ENCODE measurements around the gene PKIG. TPM values are rescaled to one million over a fixed set of nuclear protein-coding genes. Genes with fewer than 3 reads are reported as not detected.
"Not testable (repeated sequence)": the region's sequence is repeated elsewhere in the genome, so short reads cannot be mapped to it uniquely, and the experiment has no call there.

The PKIG gene
- total RNA-seq, 1 donor from 2014 or later: 42.0 TPM

- TF ChIP-seq, protein P1, sequence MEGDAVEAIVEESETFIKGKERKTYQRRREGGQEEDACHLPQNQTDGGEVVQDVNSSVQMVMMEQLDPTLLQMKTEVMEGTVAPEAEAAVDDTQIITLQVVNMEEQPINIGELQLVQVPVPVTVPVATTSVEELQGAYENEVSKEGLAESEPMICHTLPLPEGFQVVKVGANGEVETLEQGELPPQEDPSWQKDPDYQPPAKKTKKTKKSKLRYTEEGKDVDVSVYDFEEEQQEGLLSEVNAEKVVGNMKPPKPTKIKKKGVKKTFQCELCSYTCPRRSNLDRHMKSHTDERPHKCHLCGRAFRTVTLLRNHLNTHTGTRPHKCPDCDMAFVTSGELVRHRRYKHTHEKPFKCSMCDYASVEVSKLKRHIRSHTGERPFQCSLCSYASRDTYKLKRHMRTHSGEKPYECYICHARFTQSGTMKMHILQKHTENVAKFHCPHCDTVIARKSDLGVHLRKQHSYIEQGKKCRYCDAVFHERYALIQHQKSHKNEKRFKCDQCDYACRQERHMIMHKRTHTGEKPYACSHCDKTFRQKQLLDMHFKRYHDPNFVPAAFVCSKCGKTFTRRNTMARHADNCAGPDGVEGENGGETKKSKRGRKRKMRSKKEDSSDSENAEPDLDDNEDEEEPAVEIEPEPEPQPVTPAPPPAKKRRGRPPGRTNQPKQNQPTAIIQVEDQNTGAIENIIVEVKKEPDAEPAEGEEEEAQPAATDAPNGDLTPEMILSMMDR (IDR thresholded peaks at IDR 0.05; ENCODE audit: partially characterized antibody, unreplicated experiment): no peak
- H3K27me3 Mint-ChIP-seq (ENCODE audit: unreplicated experiment): peaks cover 20% of the 10 kb centered on the region
- H3K27ac Mint-ChIP-seq (ENCODE audit: unreplicated experiment): no peak overlapping the region
- peaks cover 4% of the 10 kb centered on the region for H3K4me1 Mint-ChIP-seq (ENCODE audit: low read depth, unreplicated experiment)
- DNase-seq: no peak
- H3K36me3 Mint-ChIP-seq (ENCODE audit: unreplicated experiment): peaks cover 6% of the 10 kb centered on the region
- H3K4me3 Mint-ChIP-seq (ENCODE audit: unreplicated experiment): no peak overlapping the region
- H3K9me3 Mint-ChIP-seq (ENCODE audit: unreplicated experiment): peaks cover 6% of the 10 kb centered on the region
Observed at GRCh38 chr20:44649976-44650375, 67.6 kb downstream of the PKIG start.

DNA sequence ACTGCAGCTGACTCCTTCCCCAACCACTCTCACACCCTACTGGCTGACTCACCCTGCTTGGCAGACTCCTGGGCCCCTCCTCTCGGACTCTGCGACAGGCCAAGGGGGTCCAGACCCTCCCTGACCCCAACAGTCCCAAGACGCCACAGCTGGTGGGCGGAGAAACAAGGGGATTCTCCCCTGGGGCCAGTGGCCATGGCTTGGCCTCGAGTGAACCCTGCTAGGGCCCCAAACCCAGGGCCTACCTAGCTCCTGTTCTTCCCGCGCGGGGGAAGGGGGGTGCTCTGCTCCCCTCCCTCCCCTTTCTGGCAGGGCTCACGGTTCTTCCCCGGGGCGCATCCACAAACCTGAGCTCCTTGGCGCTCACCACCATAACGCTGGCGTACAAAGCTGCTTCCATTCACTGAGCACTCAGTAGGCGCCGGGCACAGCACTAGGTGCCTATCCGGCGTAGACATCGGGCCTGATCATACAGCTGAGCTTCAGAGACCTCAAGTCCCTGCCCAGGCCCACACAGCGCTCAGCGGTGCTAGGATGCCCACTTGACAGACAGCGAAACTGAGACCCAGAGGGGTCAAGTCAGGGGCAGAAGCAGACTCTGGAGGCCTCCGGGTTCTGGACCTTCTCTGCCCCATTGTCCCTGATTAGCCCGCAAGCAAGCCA is 68.5 kb downstream of the PKIG start:
- peaks cover 6% of the 10 kb centered on the region for H3K36me3 Mint-ChIP-seq (ENCODE audit: unreplicated experiment)
- TF ChIP-seq, protein P1 (IDR thresholded peaks at IDR 0.05; ENCODE audit: partially characterized antibody, unreplicated experiment): no peak
- H3K27ac Mint-ChIP-seq (ENCODE audit: unreplicated experiment): no peak overlapping the region
- H3K9me3 Mint-ChIP-seq (ENCODE audit: unreplicated experiment): peaks cover 6% of the 10 kb centered on the region
- DNase-seq: no peak
- peaks cover 22% of the 10 kb centered on the region for H3K27me3 Mint-ChIP-seq (ENCODE audit: unreplicated experiment)
- peak overlapping the region; percentile 15 for H3K4me3 Mint-ChIP-seq (ENCODE audit: unreplicated experiment)
- H3K4me1 Mint-ChIP-seq (ENCODE audit: low read depth, unreplicated experiment): peaks cover 4% of the 10 kb centered on the region

DNA sequence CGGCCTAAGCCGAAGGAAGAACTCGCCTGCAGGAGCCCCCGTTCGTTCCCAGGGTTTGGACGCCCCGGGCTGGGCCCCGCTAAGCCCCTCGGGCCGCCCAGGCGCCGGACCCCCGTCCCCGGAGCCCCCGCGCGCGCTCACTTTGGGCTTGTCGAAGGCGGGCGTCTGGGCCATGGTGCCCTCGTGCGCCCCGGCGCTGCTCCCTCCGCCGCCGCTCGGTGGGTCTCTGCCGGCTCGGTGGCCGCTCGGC is 69.0 kb downstream of the PKIG start:
- Mint-ChIP-seq H3K4me3 (ENCODE audit: unreplicated experiment) (no peak overlapping the region), H3K4me1 (ENCODE audit: low read depth, unreplicated experiment) (peaks cover 4% of the 10 kb centered on the region), H3K27me3 (ENCODE audit: unreplicated experiment) (peaks cover 20% of the 10 kb centered on the region), H3K36me3 (ENCODE audit: unreplicated experiment) (peaks cover 6% of the 10 kb centered on the region), H3K9me3 (ENCODE audit: unreplicated experiment) (peaks cover 6% of the 10 kb centered on the region), H3K27ac (ENCODE audit: unreplicated experiment) (no peak overlapping the region)
- TF ChIP-seq, protein P1 (IDR thresholded peaks at IDR 0.05; ENCODE audit: partially characterized antibody, unreplicated experiment): no peak
- no peak for DNase-seq

GRCh38 chr20:44651684-44652423 is 69.5 kb downstream of the PKIG start, which contains the start of gene ADA:
ADA (minus strand) TSS chr20:44651699; CDS start chr20:44651607, 92 bp downstream.
- TF ChIP-seq, protein P1 (IDR thresholded peaks at IDR 0.05; ENCODE audit: partially characterized antibody, unreplicated experiment): no peak
- H3K27me3 Mint-ChIP-seq (ENCODE audit: unreplicated experiment): peaks cover 23% of the 10 kb centered on the region
- H3K4me3 Mint-ChIP-seq (ENCODE audit: unreplicated experiment): peak within 1 kb of the TSS; percentile 84

DNA sequence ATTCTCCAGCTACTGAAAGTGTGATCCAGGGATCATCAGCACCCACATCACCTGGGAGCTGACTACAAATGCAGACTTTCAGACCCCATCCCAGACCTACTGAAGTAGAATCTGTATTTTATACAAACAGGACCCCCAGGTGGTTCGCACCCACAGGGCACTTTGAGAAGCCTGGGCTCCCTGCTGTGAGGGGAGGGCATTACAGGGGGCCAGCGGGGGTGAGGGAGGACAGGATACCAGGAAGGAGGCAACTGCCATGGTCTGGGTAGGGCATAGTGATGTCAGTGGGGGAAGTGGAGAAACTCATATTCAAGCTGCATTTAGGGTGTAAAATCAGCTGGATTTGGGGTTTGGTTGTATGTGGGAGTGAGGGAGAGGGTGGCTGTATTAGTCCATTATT is 71.2 kb downstream of the PKIG start:
- Mint-ChIP-seq H3K4me3 (ENCODE audit: unreplicated experiment) (no peak overlapping the region), H3K27ac (ENCODE audit: unreplicated experiment) (no peak overlapping the region), H3K4me1 (ENCODE audit: low read depth, unreplicated experiment) (peaks cover 4% of the 10 kb centered on the region), H3K27me3 (ENCODE audit: unreplicated experiment) (peaks cover 23% of the 10 kb centered on the region), H3K9me3 (ENCODE audit: unreplicated experiment) (peaks cover 6% of the 10 kb centered on the region), H3K36me3 (ENCODE audit: unreplicated experiment) (peaks cover 6% of the 10 kb centered on the region)
- DNase-seq: no peak
- TF ChIP-seq, protein P1 (IDR thresholded peaks at IDR 0.05; ENCODE audit: partially characterized antibody, unreplicated experiment): no peak

More at GRCh38 chr20:44651684-44652423, 69.5 kb downstream of the PKIG start, which contains the start of gene ADA:
- Mint-ChIP-seq H3K36me3 (ENCODE audit: unreplicated experiment) (peaks cover 6% of the 10 kb centered on the region), H3K9me3 (ENCODE audit: unreplicated experiment) (peaks cover 6% of the 10 kb centered on the region), H3K4me1 (ENCODE audit: low read depth, unreplicated experiment) (peaks cover 4% of the 10 kb centered on the region), H3K27ac (ENCODE audit: unreplicated experiment) (no peak within 1 kb of the TSS)
- peak; percentile 55 for DNase-seq

GRCh38 chr20:44654210-44654609 is 71.8 kb downstream of the PKIG start:
- H3K27me3 Mint-ChIP-seq (ENCODE audit: unreplicated experiment): peaks cover 21% of the 10 kb centered on the region
- H3K36me3 Mint-ChIP-seq (ENCODE audit: unreplicated experiment); DNase-seq; H3K4me1 Mint-ChIP-seq (ENCODE audit: low read depth, unreplicated experiment); H3K27ac Mint-ChIP-seq (ENCODE audit: unreplicated experiment); H3K4me3 Mint-ChIP-seq (ENCODE audit: unreplicated experiment); H3K9me3 Mint-ChIP-seq (ENCODE audit: unreplicated experiment): not testable (repeated sequence)

Measured in glutamatergic neuron (in vitro differentiated cells).